Activated CD8-positive, alpha-beta memory T cell treated with anti-CD3 and anti-CD28 coated beads, Interleukin-2, amount 10 ng/mL, durations not matched to agents 7 days and 5 days (primary cell): ENCODE results near the gene AKAP11. TPM values are rescaled to one million over a fixed set of nuclear protein-coding genes. Genes with fewer than 3 reads are reported as not detected.
A peak's percentile ranks its signal among the peaks of the same experiment; 100 is the strongest.
"Not testable (repeated sequence)": the region's sequence is repeated elsewhere in the genome, so short reads cannot be mapped to it uniquely, and the experiment has no call there.

Experiments
- ATAC-seq: fragments of 150-1000 bp; cut with Tn5 transposase; one replicate; pipeline ENCODE4 v1.10.0; 2021; ENCODE audit warnings: moderate library complexity
- CTCF ChIA-PET: fragments of 350-600 bp; sonication (Branson Sonifier 250); formaldehyde crosslinking; loops from one replicate; lab custom pipeline; 2021; ENCODE audit warnings: antibody characterized with exemption; lab: Charles Lee
- DNase-seq: peaks from one replicate; pipeline ENCODE4 v3.0.0-alpha.2; 2020
- H3K27ac Mint-ChIP-seq: one replicate; pipeline ENCODE4 v1.8.0; 2021; ENCODE audit warnings: mild to moderate bottlenecking, mixed read lengths
- H3K27me3 Mint-ChIP-seq: one replicate; pipeline ENCODE4 v1.8.0; 2021; ENCODE audit warnings: mixed read lengths
- H3K36me3 Mint-ChIP-seq: one replicate; pipeline ENCODE4 v1.8.0; 2021; ENCODE audit warnings: mild to moderate bottlenecking, mixed read lengths
- H3K4me1 Mint-ChIP-seq: one replicate; pipeline ENCODE4 v1.8.0; 2021; ENCODE audit warnings: mixed read lengths
- H3K4me3 Mint-ChIP-seq: one replicate; pipeline ENCODE4 v1.8.0; 2021; ENCODE audit warnings: mild to moderate bottlenecking, moderate library complexity, mixed read lengths
- H3K9me3 Mint-ChIP-seq: one replicate; pipeline ENCODE4 v1.8.0; 2022; ENCODE audit warnings: low read depth, mixed read lengths
- total RNA-seq, 2 experiments: library from RNA; stranded (reverse); gene quantifications; one replicate each; pipeline ENCODE4 v1.2.3, GENCODE V29; 2021

The AKAP11 gene
- total RNA-seq: 10 to 100 TPM; 23.0 to 34.4 TPM

- Mint-ChIP-seq H3K9me3 (no peaks in the 10 kb centered on the region), H3K36me3 (peaks cover 14% of the 10 kb centered on the region), H3K27ac (peak within 1 kb of the TSS; percentile 94), H3K4me1 (peaks cover 47% of the 10 kb centered on the region), H3K4me3 (peak within 1 kb of the TSS; percentile 98), H3K27me3 (peaks cover 4% of the 10 kb centered on the region)
- CTCF ChIA-PET: interaction anchor here (0.8 to 1.8 kb wide), 9 partner anchors 42 to 813 kb away, joined by 3 to 4 read pairs (median 3); no protein-coding TSS in a partner anchor
- peak; percentile 52 for ATAC-seq
- DNase-seq: peak; percentile 69
Observed at GRCh38 chr13:42272115-42272803, at the start of gene AKAP11. AKAP11 (plus strand) TSS chr13:42272152; CDS start chr13:42286349, 14,197 bp downstream.

- Mint-ChIP-seq H3K4me1 (no peaks in the 10 kb centered on the region), H3K36me3 (peaks cover 36% of the 10 kb centered on the region), H3K27me3 (no peaks in the 10 kb centered on the region), H3K27ac (no peak overlapping the region), H3K4me3 (no peak overlapping the region), H3K9me3 (no peaks in the 10 kb centered on the region)
- DNase-seq (no peak), ATAC-seq (no peak)
- CTCF ChIA-PET: no interaction called here
Observed at GRCh38 chr13:42223681-42224080, 48.3 kb upstream of the AKAP11 start.

GRCh38 chr13:42225051-42225450, 46.9 kb upstream of the AKAP11 start:
- Mint-ChIP-seq H3K4me3 (no peak overlapping the region), H3K4me1 (no peaks in the 10 kb centered on the region), H3K9me3 (no peaks in the 10 kb centered on the region), H3K36me3 (peaks cover 39% of the 10 kb centered on the region), H3K27me3 (no peaks in the 10 kb centered on the region), H3K27ac (no peak overlapping the region)
- DNase-seq (no peak), ATAC-seq (no peak)
- CTCF ChIA-PET: no interaction called here

- H3K27me3 Mint-ChIP-seq, H3K4me3 Mint-ChIP-seq, ATAC-seq, H3K9me3 Mint-ChIP-seq, H3K27ac Mint-ChIP-seq, DNase-seq, H3K4me1 Mint-ChIP-seq: not testable (repeated sequence)
- H3K36me3 Mint-ChIP-seq: peaks cover 37% of the 10 kb centered on the region
- CTCF ChIA-PET: interaction anchor here (1.3 kb wide), 1 partner anchor 10 kb away, joined by 3 read pairs; no protein-coding TSS in a partner anchor
Observed at GRCh38 chr13:42226759-42227158, 45.2 kb upstream of the AKAP11 start.

- no peak for ATAC-seq
- no peaks in the 10 kb centered on the region for H3K27me3 Mint-ChIP-seq
- H3K4me3 Mint-ChIP-seq: no peak overlapping the region
- H3K36me3 Mint-ChIP-seq: peaks cover 36% of the 10 kb centered on the region
- no peaks in the 10 kb centered on the region for H3K9me3 Mint-ChIP-seq
- no peaks in the 10 kb centered on the region for H3K4me1 Mint-ChIP-seq
- CTCF ChIA-PET: no interaction called here
- no peak for DNase-seq
- no peak overlapping the region for H3K27ac Mint-ChIP-seq
Observed at GRCh38 chr13:42228527-42228926, 43.4 kb upstream of the AKAP11 start.

GRCh38 chr13:42229287-42229686, 42.7 kb upstream of the AKAP11 start:
- Mint-ChIP-seq H3K4me1 (no peaks in the 10 kb centered on the region), H3K4me3 (no peak overlapping the region), H3K27ac (no peak overlapping the region), H3K27me3 (no peaks in the 10 kb centered on the region), H3K9me3 (no peaks in the 10 kb centered on the region), H3K36me3 (peaks cover 31% of the 10 kb centered on the region)
- CTCF ChIA-PET: no interaction called here
- ATAC-seq (no peak), DNase-seq (no peak)

GRCh38 chr13:42232671-42233070, 39.3 kb upstream of the AKAP11 start:
- Mint-ChIP-seq H3K36me3 (peaks cover 10% of the 10 kb centered on the region), H3K27ac (no peak overlapping the region), H3K27me3 (no peaks in the 10 kb centered on the region), H3K4me1 (no peaks in the 10 kb centered on the region), H3K9me3 (no peaks in the 10 kb centered on the region), H3K4me3 (no peak overlapping the region)
- DNase-seq (no peak), ATAC-seq (no peak)
- CTCF ChIA-PET: no interaction called here

GRCh38 chr13:42233726-42234125, 38.2 kb upstream of the AKAP11 start:
- Mint-ChIP-seq H3K36me3 (peaks cover 10% of the 10 kb centered on the region), H3K27me3 (no peaks in the 10 kb centered on the region), H3K27ac (no peak overlapping the region), H3K4me1 (peaks cover 1% of the 10 kb centered on the region), H3K4me3 (no peak overlapping the region), H3K9me3 (no peaks in the 10 kb centered on the region)
- ATAC-seq (no peak), DNase-seq (no peak)
- CTCF ChIA-PET: interaction anchor here (0.9 kb wide), 1 partner anchor 16 kb away, joined by 3 read pairs; no protein-coding TSS in a partner anchor

- H3K27ac Mint-ChIP-seq: no peak overlapping the region
- H3K4me3 Mint-ChIP-seq: no peak overlapping the region
- peaks cover 1% of the 10 kb centered on the region for H3K4me1 Mint-ChIP-seq
- DNase-seq: no peak
- CTCF ChIA-PET: no interaction called here
- ATAC-seq: no peak
- H3K9me3 Mint-ChIP-seq: no peaks in the 10 kb centered on the region
- H3K27me3 Mint-ChIP-seq: no peaks in the 10 kb centered on the region
- peaks cover 8% of the 10 kb centered on the region for H3K36me3 Mint-ChIP-seq
Observed at GRCh38 chr13:42239161-42239560, 32.8 kb upstream of the AKAP11 start.

GRCh38 chr13:42239644-42240043, 32.3 kb upstream of the AKAP11 start:
- no peaks in the 10 kb centered on the region for H3K9me3 Mint-ChIP-seq
- H3K27ac Mint-ChIP-seq: no peak overlapping the region
- DNase-seq: no peak
- CTCF ChIA-PET: no interaction called here
- H3K4me1 Mint-ChIP-seq: peaks cover 1% of the 10 kb centered on the region
- H3K27me3 Mint-ChIP-seq: no peaks in the 10 kb centered on the region
- peaks cover 8% of the 10 kb centered on the region for H3K36me3 Mint-ChIP-seq
- ATAC-seq: no peak
- H3K4me3 Mint-ChIP-seq: no peak overlapping the region

- ATAC-seq: no peak
Observed at GRCh38 chr13:42246541-42246940, 25.4 kb upstream of the AKAP11 start.

GRCh38 chr13:42247883-42248282, 24.1 kb upstream of the AKAP11 start:
- CTCF ChIA-PET: interaction anchor here (1.9 kb wide), 1 partner anchor 11 kb away, joined by 5 read pairs; no protein-coding TSS in a partner anchor
- no peak overlapping the region for H3K27ac Mint-ChIP-seq
- no peaks in the 10 kb centered on the region for H3K27me3 Mint-ChIP-seq
- no peak for DNase-seq
- H3K36me3 Mint-ChIP-seq: peaks cover 2% of the 10 kb centered on the region
- no peaks in the 10 kb centered on the region for H3K4me1 Mint-ChIP-seq
- no peaks in the 10 kb centered on the region for H3K9me3 Mint-ChIP-seq
- no peak overlapping the region for H3K4me3 Mint-ChIP-seq
- ATAC-seq: no peak

More at GRCh38 chr13:42246541-42246940, 25.4 kb upstream of the AKAP11 start:
- H3K9me3 Mint-ChIP-seq: no peaks in the 10 kb centered on the region
- H3K4me1 Mint-ChIP-seq: no peaks in the 10 kb centered on the region
- H3K36me3 Mint-ChIP-seq: peaks cover 4% of the 10 kb centered on the region
- CTCF ChIA-PET: interaction anchor here (1.9 kb wide), 1 partner anchor 13 kb away, joined by 5 read pairs; no protein-coding TSS in a partner anchor
- no peak overlapping the region for H3K27ac Mint-ChIP-seq
- no peaks in the 10 kb centered on the region for H3K27me3 Mint-ChIP-seq
- no peak overlapping the region for H3K4me3 Mint-ChIP-seq
- DNase-seq: no peak

GRCh38 chr13:42255886-42256285, 16.1 kb upstream of the AKAP11 start:
- Mint-ChIP-seq H3K9me3 (no peaks in the 10 kb centered on the region), H3K36me3 (no peaks in the 10 kb centered on the region), H3K27ac (no peak overlapping the region), H3K4me1 (peaks cover 5% of the 10 kb centered on the region), H3K4me3 (no peak overlapping the region), H3K27me3 (no peaks in the 10 kb centered on the region)
- DNase-seq: no peak
- CTCF ChIA-PET: interaction anchor here (1.2 kb wide), 1 partner anchor 11 kb away, joined by 3 read pairs; no protein-coding TSS in a partner anchor
- no peak for ATAC-seq

GRCh38 chr13:42258747-42259146, 13.2 kb upstream of the AKAP11 start:
- no peak overlapping the region for H3K4me3 Mint-ChIP-seq
- CTCF ChIA-PET: interaction anchor here (1.1 kb wide), 2 partner anchors 11 to 12 kb away, joined by 3 to 5 read pairs; no protein-coding TSS in a partner anchor

More at GRCh38 chr13:42258747-42259146, 13.2 kb upstream of the AKAP11 start:
- Mint-ChIP-seq H3K36me3 (no peaks in the 10 kb centered on the region), H3K27ac (no peak overlapping the region), H3K27me3 (no peaks in the 10 kb centered on the region), H3K9me3 (no peaks in the 10 kb centered on the region), H3K4me1 (peaks cover 5% of the 10 kb centered on the region)
- ATAC-seq (no peak), DNase-seq (no peak)
